ENCODE data around the gene GLIS1.

- no peak for TF ChIP-seq EZH2 (IDR thresholded peaks at IDR 0.05)
- no peak for TF ChIP-seq POLR2AphosphoS5 (IDR thresholded peaks at IDR 0.05; ENCODE audit: low read depth, low read length)
- no peak for TF ChIP-seq CTCF (IDR thresholded peaks at IDR 0.05 in 2 of 3, conservative IDR thresholded peaks at IDR 0.05 in 1 of 3; ENCODE audit: borderline replicate concordance in 1 of 3, insufficient read depth in 1 of 3, low read depth in 2 of 3, low read length in 2 of 3)
- TF ChIP-seq, protein P1, sequence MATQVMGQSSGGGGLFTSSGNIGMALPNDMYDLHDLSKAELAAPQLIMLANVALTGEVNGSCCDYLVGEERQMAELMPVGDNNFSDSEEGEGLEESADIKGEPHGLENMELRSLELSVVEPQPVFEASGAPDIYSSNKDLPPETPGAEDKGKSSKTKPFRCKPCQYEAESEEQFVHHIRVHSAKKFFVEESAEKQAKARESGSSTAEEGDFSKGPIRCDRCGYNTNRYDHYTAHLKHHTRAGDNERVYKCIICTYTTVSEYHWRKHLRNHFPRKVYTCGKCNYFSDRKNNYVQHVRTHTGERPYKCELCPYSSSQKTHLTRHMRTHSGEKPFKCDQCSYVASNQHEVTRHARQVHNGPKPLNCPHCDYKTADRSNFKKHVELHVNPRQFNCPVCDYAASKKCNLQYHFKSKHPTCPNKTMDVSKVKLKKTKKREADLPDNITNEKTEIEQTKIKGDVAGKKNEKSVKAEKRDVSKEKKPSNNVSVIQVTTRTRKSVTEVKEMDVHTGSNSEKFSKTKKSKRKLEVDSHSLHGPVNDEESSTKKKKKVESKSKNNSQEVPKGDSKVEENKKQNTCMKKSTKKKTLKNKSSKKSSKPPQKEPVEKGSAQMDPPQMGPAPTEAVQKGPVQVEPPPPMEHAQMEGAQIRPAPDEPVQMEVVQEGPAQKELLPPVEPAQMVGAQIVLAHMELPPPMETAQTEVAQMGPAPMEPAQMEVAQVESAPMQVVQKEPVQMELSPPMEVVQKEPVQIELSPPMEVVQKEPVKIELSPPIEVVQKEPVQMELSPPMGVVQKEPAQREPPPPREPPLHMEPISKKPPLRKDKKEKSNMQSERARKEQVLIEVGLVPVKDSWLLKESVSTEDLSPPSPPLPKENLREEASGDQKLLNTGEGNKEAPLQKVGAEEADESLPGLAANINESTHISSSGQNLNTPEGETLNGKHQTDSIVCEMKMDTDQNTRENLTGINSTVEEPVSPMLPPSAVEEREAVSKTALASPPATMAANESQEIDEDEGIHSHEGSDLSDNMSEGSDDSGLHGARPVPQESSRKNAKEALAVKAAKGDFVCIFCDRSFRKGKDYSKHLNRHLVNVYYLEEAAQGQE (IDR thresholded peaks at IDR 0.05; ENCODE audit: low read depth), result no peak
Measured at GRCh38 chr1:53504901-53505300, 234.1 kb downstream of the GLIS1 start.
